ENCODE measurements around the gene SIRT3. TPM values are rescaled to one million over a fixed set of nuclear protein-coding genes. Genes with fewer than 3 reads are reported as not detected.

Gene SIRT3
- total and polyA plus RNA-seq, 2 of the 4 experiments (the other 2 are of a cell fraction), result 5.4 to 18.6 TPM

- Histone ChIP-seq H3K9me1 (ENCODE audit: insufficient read depth, low read length) (peaks cover 34% of the 10 kb centered on the region), H2AFZ (replicated peaks; ENCODE audit: low read length, poor library complexity) (no peak overlapping the region), H3K18ac (ENCODE audit: low read depth, low read length) (no peak overlapping the region), H3K9ac (ENCODE audit: low read depth, low read length) (peak overlapping the region; percentile 95), H4K8ac (ENCODE audit: low read depth in 2 of 2, low read length in 2 of 2) (no peak overlapping the region), H2BK15ac (ENCODE audit: low read depth, low read length) (no peak overlapping the region), H2AK5ac (ENCODE audit: low read depth, low read length) (0 out of 2 replicates have a peak overlapping the region, but pooled peaks have one; percentile 52), H3K4me2 (ENCODE audit: low read depth, low read length) (peak overlapping the region; percentile 94), H3K23ac (ENCODE audit: low read depth, low read length) (peak overlapping the region; percentile 95), H3K9me3 (ENCODE audit: control insufficient read depth, insufficient read depth, low read length) (no peaks in the 10 kb centered on the region), H3K14ac (replicated peaks; ENCODE audit: low read depth, low read length) (peak overlapping the region; percentile 24), H2BK5ac (ENCODE audit: low read depth, low read length, poor library complexity, severe bottlenecking) (no peak overlapping the region), H3K27me3 (ENCODE audit: control insufficient read depth, insufficient read depth, low read length) (no peaks in the 10 kb centered on the region), H2AK9ac (replicated peaks; ENCODE audit: low read depth, low read length, poor library complexity) (peak overlapping the region; percentile 99), H3K4me1 (ENCODE audit: control insufficient read depth, insufficient read depth, low read length) (peaks cover 22% of the 10 kb centered on the region), H3K36me3 (ENCODE audit: control insufficient read depth, insufficient read depth, low read length) (peaks cover 51% of the 10 kb centered on the region), H3K4ac (ENCODE audit: low read depth, low read length) (no peak overlapping the region; the same call in 1 of the 2 replicates), H4K20me1 (ENCODE audit: insufficient read depth, low read length) (peaks cover 84% of the 10 kb centered on the region), H2BK20ac (ENCODE audit: low read depth, low read length) (no peak overlapping the region), H2BK120ac (ENCODE audit: low read depth, low read length) (no peak overlapping the region), H4K91ac (ENCODE audit: insufficient read depth, low read depth, low read length) (no peak overlapping the region), H3K79me1 (ENCODE audit: low read depth in 1 of 2, low read length in 2 of 2) (peaks cover 39 to 86% of the 10 kb centered on the region in 2 experiments; a peak in 3 of 4 replicates), H3K4me3 (ENCODE audit: insufficient read depth, low read depth, low read length) (peak overlapping the region; percentile 70), H4K5ac (ENCODE audit: low read depth, low read length) (no peak overlapping the region), H3K56ac (ENCODE audit: extremely low read depth, insufficient read depth, low read length) (no peak overlapping the region), H3K27ac (ENCODE audit: insufficient read depth, low read length) (0 out of 2 replicates have a peak overlapping the region, but pooled peaks have one; percentile 11)
- ChIA-PET CTCF (no interaction called here), POLR2A (ENCODE audit: unreplicated experiment) (no interaction called here)
- no peak for DNase-seq
- BruUV-seq (replicated peaks), result no TSS peak
- in situ Hi-C loops (cut with MboI; ENCODE audit: low sequenced_read_pairs) (no loop called here), dilution Hi-C loops (cut with HindIII; ENCODE audit: low sequenced_read_pairs, unreplicated experiment) (no loop called here), intact Hi-C loops (cut with micrococcal nuclease) (loop anchor here (2.0 to 5.0 kb wide), 4 partner anchors 101 to 311 kb away; partner anchors contain the start of gene IFITM2)
- 100% methylated on average over 1 of the region's 7 CpGs; no CpG with 5 or more reads in 1 of the 2 experiments for WGBS, 2 experiments (ENCODE audit: extremely low coverage in 2 of 2, insufficient read length in 1 of 2)
- TF ChIP-seq MAZ (IDR thresholded peaks at IDR 0.05; ENCODE audit: borderline replicate concordance, low read depth, low read length) (no peak), POLR2A (IDR thresholded peaks at IDR 0.05; ENCODE audit: low read depth, low read length) (peak; percentile 16; the same call in 1 of the 2 replicates)
- no peak for ATAC-seq (ENCODE audit: low read depth)
Observed at GRCh38 chr11:206002-206384, 30.1 kb downstream of the SIRT3 start.

All from IMR-90 (cell line).